MM.1S (cell line): Measurements from ENCODE around the gene TMEM259.
A peak's percentile ranks its signal among the peaks of the same experiment; 100 is the strongest.

Experiments
- DNase-seq: peaks from one replicate; pipeline ENCODE4 v3.0.0-alpha.2; 2015
- H2AFZ ChIP-seq: fragments of 300-600 bp; sonication (generic); 2 replicates; pipeline ENCODE4 v1.6.0; 2016; ENCODE audit warnings: antibody characterized with exemption, low read length
- H3F3A ChIP-seq: fragments of 300-600 bp; sonication (generic); 2 replicates; pipeline ENCODE4 v1.6.1; 2016; ENCODE audit warnings: mild to moderate bottlenecking, antibody characterized with exemption, low read length, moderate library complexity, mixed read lengths; ENCODE audit not compliant: insufficient read depth
- H3K27ac ChIP-seq: fragments of 300-600 bp; sonication (generic); 2 replicates; pipeline ENCODE4 v1.5.1; 2016; ENCODE audit warnings: mild to moderate bottlenecking, low read length
- H3K27me3 ChIP-seq: fragments of 300-600 bp; sonication (generic); replicated peaks from 2 replicates; pipeline ENCODE4 v1.6.0; 2016; ENCODE audit warnings: low read length; ENCODE audit not compliant: insufficient read depth
- H3K36me3 ChIP-seq: fragments of 300-600 bp; sonication (generic); replicated peaks from 2 replicates; pipeline ENCODE4 v1.6.1; 2016; ENCODE audit warnings: mild to moderate bottlenecking, low read length, mixed read lengths; ENCODE audit not compliant: insufficient read depth
- H3K4me1 ChIP-seq: fragments of 300-600 bp; sonication (generic); 2 replicates; pipeline ENCODE4 v1.6.1; 2016; ENCODE audit warnings: low read length, mixed read lengths
- H3K4me2 ChIP-seq: fragments of 300-600 bp; sonication (generic); 2 replicates; pipeline ENCODE4 v1.6.0; 2016; ENCODE audit warnings: low read depth, low read length
- H3K4me3 ChIP-seq: fragments of 300-600 bp; sonication (generic); 2 replicates; pipeline ENCODE4 v1.5.1; 2016; ENCODE audit warnings: low read length, mixed read lengths
- H3K79me2 ChIP-seq: fragments of 300-600 bp; sonication (generic); 2 replicates; pipeline ENCODE4 v1.6.1; 2016; ENCODE audit warnings: mixed run types, low read length, mixed read lengths
- H3K9ac ChIP-seq: fragments of 300-600 bp; sonication (generic); 2 replicates; pipeline ENCODE4 v1.6.1; 2016; ENCODE audit warnings: low read length, mixed read lengths
- H3K9me2 ChIP-seq: fragments of 300-600 bp; sonication (generic); replicated peaks from 2 replicates; pipeline ENCODE4 v1.6.1; 2016; ENCODE audit warnings: mild to moderate bottlenecking, low read length, mixed read lengths; ENCODE audit not compliant: insufficient read depth
- H3K9me3 ChIP-seq: fragments of 300-600 bp; sonication (generic); replicated peaks from 2 replicates; pipeline ENCODE4 v1.6.1; 2016; ENCODE audit warnings: mild to moderate bottlenecking, low read length, mixed read lengths; ENCODE audit not compliant: insufficient read depth
- H4K20me1 ChIP-seq: fragments of 300-600 bp; sonication (generic); 2 replicates; pipeline ENCODE4 v1.6.1; 2016; ENCODE audit warnings: mild to moderate bottlenecking, low read length, moderate library complexity, mixed read lengths; ENCODE audit not compliant: insufficient read depth
- EZH2 ChIP-seq: fragments of 300-600 bp; sonication (generic); optimal IDR thresholded peaks from 2 replicates; pipeline ENCODE3; 2017; ENCODE audit warnings: low read depth, mild to moderate bottlenecking, antibody characterized with exemption, low read length, mixed read lengths
- EZH2phosphoT487 ChIP-seq: fragments of 300-600 bp; sonication (generic); IDR thresholded peaks from 2 replicates; pipeline ENCODE4 v1.6.1; 2018; ENCODE audit warnings: antibody characterized with exemption, low read length
- TF ChIP-seq, protein P1 (sequence below): fragments of 300-600 bp; sonication (generic); IDR thresholded peaks from 2 replicates; pipeline ENCODE4 v1.5.1; 2016; ENCODE audit warnings: antibody characterized with exemption, low read length, mixed read lengths

Gene TMEM259

DNA sequence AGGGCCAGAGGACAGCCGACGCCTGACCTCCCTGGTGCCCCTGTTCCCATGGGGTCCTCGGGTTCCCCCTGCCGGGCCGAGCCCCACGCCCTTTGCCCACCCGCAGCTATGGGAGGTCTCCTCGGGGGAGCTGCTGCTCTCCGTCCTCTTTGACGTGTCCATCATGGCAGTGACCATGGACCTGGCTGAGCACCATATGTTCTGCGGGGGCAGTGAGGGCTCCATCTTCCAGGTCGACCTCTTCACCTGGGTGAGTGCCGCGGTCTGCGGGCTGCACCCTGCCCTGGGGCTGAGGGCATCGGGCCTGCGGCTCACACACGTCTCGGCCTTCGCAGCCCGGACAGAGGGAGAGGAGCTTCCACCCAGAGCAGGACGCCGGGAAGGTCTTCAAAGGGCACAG lies 30.2 kb downstream of the TMEM259 start:
- no peak overlapping the region for H3K4me2 ChIP-seq
- H3K27ac ChIP-seq = no peak overlapping the region
- no peak for DNase-seq
- no peak overlapping the region for H3K9ac ChIP-seq
- no peaks in the 10 kb centered on the region for H3K9me3 ChIP-seq
- no peak for TF ChIP-seq EZH2phosphoT487
- TF ChIP-seq, protein P1, sequence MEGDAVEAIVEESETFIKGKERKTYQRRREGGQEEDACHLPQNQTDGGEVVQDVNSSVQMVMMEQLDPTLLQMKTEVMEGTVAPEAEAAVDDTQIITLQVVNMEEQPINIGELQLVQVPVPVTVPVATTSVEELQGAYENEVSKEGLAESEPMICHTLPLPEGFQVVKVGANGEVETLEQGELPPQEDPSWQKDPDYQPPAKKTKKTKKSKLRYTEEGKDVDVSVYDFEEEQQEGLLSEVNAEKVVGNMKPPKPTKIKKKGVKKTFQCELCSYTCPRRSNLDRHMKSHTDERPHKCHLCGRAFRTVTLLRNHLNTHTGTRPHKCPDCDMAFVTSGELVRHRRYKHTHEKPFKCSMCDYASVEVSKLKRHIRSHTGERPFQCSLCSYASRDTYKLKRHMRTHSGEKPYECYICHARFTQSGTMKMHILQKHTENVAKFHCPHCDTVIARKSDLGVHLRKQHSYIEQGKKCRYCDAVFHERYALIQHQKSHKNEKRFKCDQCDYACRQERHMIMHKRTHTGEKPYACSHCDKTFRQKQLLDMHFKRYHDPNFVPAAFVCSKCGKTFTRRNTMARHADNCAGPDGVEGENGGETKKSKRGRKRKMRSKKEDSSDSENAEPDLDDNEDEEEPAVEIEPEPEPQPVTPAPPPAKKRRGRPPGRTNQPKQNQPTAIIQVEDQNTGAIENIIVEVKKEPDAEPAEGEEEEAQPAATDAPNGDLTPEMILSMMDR = no peak
- TF ChIP-seq EZH2 = no peak
- H2AFZ ChIP-seq = no peak overlapping the region
- no peak overlapping the region for H3K4me3 ChIP-seq
- 0 out of 2 replicates have a peak, but pooled peaks cover 5% of the 10 kb centered on the region for H3K36me3 ChIP-seq
- H3F3A ChIP-seq = no peaks in the 10 kb centered on the region
- H3K4me1 ChIP-seq = no peaks in the 10 kb centered on the region
- no peaks in the 10 kb centered on the region for H4K20me1 ChIP-seq
- H3K9me2 ChIP-seq = no peaks in the 10 kb centered on the region
- H3K27me3 ChIP-seq = no peaks in the 10 kb centered on the region
- H3K79me2 ChIP-seq = peaks cover 2% of the 10 kb centered on the region

DNA sequence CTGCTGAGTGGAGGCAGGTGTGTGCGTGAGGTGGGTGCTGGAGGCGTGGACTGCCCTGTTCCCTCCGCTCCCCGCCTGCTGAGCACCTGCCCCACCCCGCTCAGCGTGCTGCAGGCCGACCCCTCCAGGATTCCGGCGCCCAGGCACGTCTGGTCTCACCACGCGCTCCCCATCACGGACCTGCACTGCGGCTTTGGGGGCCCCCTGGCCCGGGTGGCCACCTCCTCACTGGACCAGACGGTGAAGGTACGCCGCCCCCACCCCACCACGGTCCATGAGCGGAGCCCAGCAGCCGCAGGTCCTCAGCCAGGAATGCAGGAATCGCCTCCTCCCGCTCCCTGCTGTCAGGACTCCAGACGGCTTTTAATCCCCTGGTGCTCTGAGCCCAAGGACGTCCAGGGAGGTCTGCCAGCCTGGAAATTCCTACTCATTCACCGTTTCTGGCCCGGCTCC lies 30.8 kb downstream of the TMEM259 start:
- no peaks in the 10 kb centered on the region for H3K9me3 ChIP-seq
- no peak for DNase-seq
- H4K20me1 ChIP-seq = no peaks in the 10 kb centered on the region
- no peaks in the 10 kb centered on the region for H3K4me1 ChIP-seq
- H3K9ac ChIP-seq = no peak overlapping the region
- no peaks in the 10 kb centered on the region for H3K27me3 ChIP-seq
- 0 out of 2 replicates have a peak, but pooled peaks cover 5% of the 10 kb centered on the region for H3K36me3 ChIP-seq
- H3K79me2 ChIP-seq = peaks cover 8% of the 10 kb centered on the region
- no peaks in the 10 kb centered on the region for H3K9me2 ChIP-seq
- no peaks in the 10 kb centered on the region for H3F3A ChIP-seq
- H3K4me3 ChIP-seq = no peak overlapping the region
- H3K27ac ChIP-seq = no peak overlapping the region
- no peak overlapping the region for H3K4me2 ChIP-seq
- no peak overlapping the region for H2AFZ ChIP-seq
- TF ChIP-seq EZH2 = no peak
- TF ChIP-seq EZH2phosphoT487 = no peak
- TF ChIP-seq, protein P1 = no peak

DNA sequence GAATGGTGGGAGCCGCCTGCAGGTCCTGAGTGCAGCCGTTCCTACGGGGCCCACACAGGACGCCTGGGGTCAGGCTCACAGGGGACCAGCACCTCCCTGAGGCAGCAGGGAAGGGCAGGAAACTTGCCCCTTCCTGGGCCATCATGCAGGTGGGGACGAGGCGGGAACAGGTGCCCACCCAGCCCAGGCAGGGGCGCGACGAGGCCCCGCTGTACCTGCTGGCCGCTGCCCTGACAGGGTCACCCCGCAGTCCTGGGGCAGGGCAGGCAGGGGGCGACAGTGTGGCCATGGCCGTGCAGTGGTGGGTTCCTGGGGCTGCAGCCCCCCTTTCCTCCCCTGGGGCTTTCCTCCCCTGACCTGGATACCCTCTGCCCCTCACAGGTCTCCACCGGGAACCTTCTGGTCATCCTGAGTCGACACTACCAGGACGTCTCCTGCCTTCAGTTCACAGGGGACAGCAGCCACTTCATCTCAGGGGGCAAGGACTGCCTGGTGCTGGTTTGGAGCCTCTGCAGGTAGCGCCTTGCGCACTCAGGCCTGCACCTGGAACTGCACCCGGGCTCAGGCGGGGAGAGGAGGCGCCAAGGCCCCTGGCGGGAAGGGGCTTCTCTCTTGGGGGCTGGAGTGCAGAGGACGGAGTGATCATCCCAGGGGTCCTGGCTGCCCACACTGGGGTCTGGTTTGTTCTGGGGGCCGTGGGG lies 31.4 kb downstream of the TMEM259 start:
- no peaks in the 10 kb centered on the region for H3K9me3 ChIP-seq

More for the DNA sequence above, 31.4 kb downstream of the TMEM259 start:
- no peak for DNase-seq
- no peaks in the 10 kb centered on the region for H3K27me3 ChIP-seq
- 0 out of 2 replicates have a peak, but pooled peaks cover 5% of the 10 kb centered on the region for H3K36me3 ChIP-seq
- no peaks in the 10 kb centered on the region for H4K20me1 ChIP-seq
- H3K4me2 ChIP-seq = no peak overlapping the region
- no peak overlapping the region for H2AFZ ChIP-seq
- H3K9me2 ChIP-seq = no peaks in the 10 kb centered on the region
- H3K4me3 ChIP-seq = no peak overlapping the region
- no peak overlapping the region for H3K27ac ChIP-seq
- no peak overlapping the region for H3K9ac ChIP-seq
- TF ChIP-seq EZH2phosphoT487 = no peak
- TF ChIP-seq, protein P1 = peak; percentile 21; the same call in 1 of the 2 replicates
- H3F3A ChIP-seq = no peaks in the 10 kb centered on the region
- H3K4me1 ChIP-seq = no peaks in the 10 kb centered on the region
- peaks cover 14% of the 10 kb centered on the region for H3K79me2 ChIP-seq
